Uterus (tissue), 2 donors: ENCODE measurements around the gene ZNF784.

Source experiments
- CTCF ChIP-seq, 4 experiments: fragments of 200-600 bp in 2 of 4; fragments of 450-650 bp in 2 of 4; sonication (generic) in 2 of 4; IDR thresholded peaks; one replicate each; pipeline ENCODE4 v1.5.1; 2016 to 2019; ENCODE audit warnings: antibody characterized with exemption in 4 of 4, mild to moderate bottlenecking in 2 of 4, moderate library complexity in 1 of 4
- POLR2A ChIP-seq, 2 donors: fragments of 450-650 bp; IDR thresholded peaks; one replicate each; pipeline ENCODE4 v1.6.1; 2016; ENCODE audit warnings: antibody characterized with exemption in 2 of 2, mild to moderate bottlenecking in 1 of 2, moderate library complexity in 1 of 2

DNA sequence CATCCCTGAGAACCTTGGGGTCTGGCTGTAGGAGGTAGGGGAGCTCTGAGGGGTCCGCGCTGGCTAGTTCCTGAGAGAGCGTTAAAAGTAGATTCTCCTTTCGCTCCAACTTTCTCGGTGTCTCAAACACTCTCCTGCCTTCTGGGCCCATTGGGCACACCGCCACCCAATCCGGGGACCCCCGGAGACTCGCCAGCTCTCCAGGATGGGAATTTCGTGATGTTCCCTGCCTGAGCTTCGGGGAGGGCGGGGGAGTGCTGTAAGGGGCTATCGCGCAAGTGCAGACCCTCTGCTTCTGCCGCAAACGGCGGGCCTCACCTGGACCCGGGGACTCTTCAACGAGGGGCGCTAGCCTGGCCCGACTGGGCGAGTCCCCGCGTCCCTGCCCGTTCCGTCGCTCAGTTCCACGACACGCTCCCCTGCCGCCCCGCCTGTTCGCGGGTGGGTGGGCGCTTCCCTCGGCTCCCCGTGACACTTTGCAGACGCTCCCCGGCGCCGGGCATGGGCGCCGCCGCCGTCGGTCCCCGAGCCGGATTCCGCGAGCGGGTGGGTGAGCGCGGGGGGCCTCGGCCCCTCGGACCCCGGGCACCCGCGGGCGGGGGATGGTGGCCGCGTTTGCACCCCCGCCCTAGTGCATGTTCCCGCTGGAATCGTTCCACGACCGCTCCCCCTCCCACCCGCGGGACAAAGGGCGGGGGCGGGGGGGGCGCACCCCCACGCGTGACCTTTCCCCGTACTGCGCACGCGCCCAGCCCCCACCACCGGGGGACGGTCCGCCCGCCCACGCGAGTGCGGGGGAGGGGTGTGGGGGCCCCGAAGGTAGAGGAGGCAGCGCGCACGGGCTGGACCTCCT is 23.6 kb upstream of the ZNF784 start, which contains the start of gene CCDC106:
- peak in 1 of 4 experiments; percentile 12 for TF ChIP-seq CTCF (IDR thresholded peaks at IDR 0.05)
- TF ChIP-seq POLR2A (IDR thresholded peaks at IDR 0.05): peak in 1 of 2 donors; percentile 23
